Kidney glomerular epithelial cell (primary cell): ENCODE measurements around the gene TM7SF2.
"Not testable (repeated sequence)": the region's sequence is repeated elsewhere in the genome, so short reads cannot be mapped to it uniquely, and the experiment has no call there.

Experiments used
- DNase-seq: peaks from one replicate; lab custom pipeline; 2025; lab: John Stamatoyannopoulos, UW

Gene TM7SF2

GRCh38 chr11:65115361-65116082, 3.9 kb downstream of the TM7SF2 start:
- DNase-seq = no peak

GRCh38 chr11:65116370-65117205, 4.9 kb downstream of the TM7SF2 start:
- DNase-seq = no peak

- DNase-seq = peak; percentile 98
These were observed 5.8 kb downstream of the TM7SF2 start, which contains the start of gene ZNHIT2 for GRCh38 chr11:65117206-65118096. TSS of gene ZNHIT2 (minus strand) at chr11:65117701. CDS start at chr11:65117653, 48 bp downstream.

GRCh38 chr11:65118097-65118837, 6.6 kb downstream of the TM7SF2 start:
- no peak for DNase-seq

- DNase-seq = not testable (repeated sequence)
These were observed 7.4 kb downstream of the TM7SF2 start for GRCh38 chr11:65118891-65119669.

GRCh38 chr11:65119670-65119995, 8.0 kb downstream of the TM7SF2 start:
- DNase-seq = no peak

GRCh38 chr11:65120831-65121230, 9.2 kb downstream of the TM7SF2 start:
- no peak for DNase-seq

- DNase-seq = no peak
These were observed 9.8 kb downstream of the TM7SF2 start for GRCh38 chr11:65121447-65121864.

- DNase-seq = peak; percentile 97
These were observed 10.4 kb downstream of the TM7SF2 start, which contains the start of the genes FAU and MRPL49 for GRCh38 chr11:65121865-65122696. TSS of gene FAU (minus strand) at chr11:65122134. CDS start at chr11:65121813, 321 bp downstream. TSS of gene MRPL49 (plus strand) at chr11:65122321. CDS start at chr11:65122347, 26 bp downstream.

- DNase-seq = no peak
These were observed 13.0 kb downstream of the TM7SF2 start for GRCh38 chr11:65124480-65125196.

- no peak for DNase-seq
These were observed 13.8 kb downstream of the TM7SF2 start for GRCh38 chr11:65125197-65126056.

GRCh38 chr11:65126624-65127274, 15.1 kb downstream of the TM7SF2 start:
- DNase-seq = no peak

- DNase-seq = no peak
These were observed 16.0 kb downstream of the TM7SF2 start for GRCh38 chr11:65127473-65128181.

GRCh38 chr11:65128182-65129145, 16.8 kb downstream of the TM7SF2 start:
- DNase-seq = no peak

GRCh38 chr11:65129649-65130441, 18.2 kb downstream of the TM7SF2 start:
- DNase-seq = no peak
